ENCODE measurements around the gene KLHL26.

Gene KLHL26

GRCh38 chr19:18700501-18701249 is 63.8 kb downstream of the KLHL26 start:
- no peaks in the 10 kb centered on the region for H3K36me3 Mint-ChIP-seq (ENCODE audit: low read depth)
- peaks cover 19% of the 10 kb centered on the region for H3K4me1 Mint-ChIP-seq (ENCODE audit: low read depth)
- peak overlapping the region; percentile 45 for H3K27ac Mint-ChIP-seq
- no peaks in the 10 kb centered on the region for H3K9me3 Mint-ChIP-seq
- H3K4me3 Mint-ChIP-seq: peak overlapping the region; percentile 74
- DNase-seq (ENCODE audit: low spot score): peak; percentile 54
- H3K27me3 Mint-ChIP-seq (ENCODE audit: low read depth): peaks cover 2% of the 10 kb centered on the region

- no peak for DNase-seq (ENCODE audit: low spot score)
- no peaks in the 10 kb centered on the region for H3K36me3 Mint-ChIP-seq (ENCODE audit: low read depth)
- peak overlapping the region; percentile 45 for H3K27ac Mint-ChIP-seq
- no peaks in the 10 kb centered on the region for H3K9me3 Mint-ChIP-seq
- peaks cover 2% of the 10 kb centered on the region for H3K27me3 Mint-ChIP-seq (ENCODE audit: low read depth)
- H3K4me1 Mint-ChIP-seq (ENCODE audit: low read depth): peaks cover 19% of the 10 kb centered on the region
- H3K4me3 Mint-ChIP-seq: peak overlapping the region; percentile 74
Measured at GRCh38 chr19:18701250-18701608, 64.4 kb downstream of the KLHL26 start.

- peaks cover 19% of the 10 kb centered on the region for H3K4me1 Mint-ChIP-seq (ENCODE audit: low read depth)
Measured at GRCh38 chr19:18704054-18704453, 67.2 kb downstream of the KLHL26 start.

GRCh38 chr19:18704971-18705370 is 68.1 kb downstream of the KLHL26 start:
- Mint-ChIP-seq H3K36me3 (ENCODE audit: low read depth) (no peaks in the 10 kb centered on the region), H3K27ac (no peak overlapping the region), H3K27me3 (ENCODE audit: low read depth) (peaks cover 4% of the 10 kb centered on the region), H3K4me1 (ENCODE audit: low read depth) (peaks cover 10% of the 10 kb centered on the region), H3K9me3 (no peaks in the 10 kb centered on the region), H3K4me3 (no peak overlapping the region)
- no peak for DNase-seq (ENCODE audit: low spot score)

More at GRCh38 chr19:18704054-18704453, 67.2 kb downstream of the KLHL26 start:
- DNase-seq (ENCODE audit: low spot score): no peak
- no peak overlapping the region for H3K4me3 Mint-ChIP-seq
- no peaks in the 10 kb centered on the region for H3K9me3 Mint-ChIP-seq
- H3K27me3 Mint-ChIP-seq (ENCODE audit: low read depth): peaks cover 4% of the 10 kb centered on the region
- H3K27ac Mint-ChIP-seq: no peak overlapping the region
- H3K36me3 Mint-ChIP-seq (ENCODE audit: low read depth): no peaks in the 10 kb centered on the region

GRCh38 chr19:18708452-18709231 is 71.8 kb downstream of the KLHL26 start:
- H3K36me3 Mint-ChIP-seq (ENCODE audit: low read depth): no peaks in the 10 kb centered on the region
- no peak overlapping the region for H3K27ac Mint-ChIP-seq
- no peaks in the 10 kb centered on the region for H3K9me3 Mint-ChIP-seq
- peaks cover 2% of the 10 kb centered on the region for H3K4me1 Mint-ChIP-seq (ENCODE audit: low read depth)
- H3K27me3 Mint-ChIP-seq (ENCODE audit: low read depth): peaks cover 2% of the 10 kb centered on the region
- DNase-seq (ENCODE audit: low spot score): no peak
- H3K4me3 Mint-ChIP-seq: no peak overlapping the region

- no peaks in the 10 kb centered on the region for H3K9me3 Mint-ChIP-seq
- H3K4me1 Mint-ChIP-seq (ENCODE audit: low read depth): peaks cover 2% of the 10 kb centered on the region
- no peak overlapping the region for H3K27ac Mint-ChIP-seq
- peaks cover 2% of the 10 kb centered on the region for H3K27me3 Mint-ChIP-seq (ENCODE audit: low read depth)
- H3K36me3 Mint-ChIP-seq (ENCODE audit: low read depth): no peaks in the 10 kb centered on the region
- no peak for DNase-seq (ENCODE audit: low spot score)
- H3K4me3 Mint-ChIP-seq: no peak overlapping the region
Measured at GRCh38 chr19:18709546-18709945, 72.7 kb downstream of the KLHL26 start.

GRCh38 chr19:18710186-18710585 is 73.4 kb downstream of the KLHL26 start:
- no peak for DNase-seq (ENCODE audit: low spot score)
- Mint-ChIP-seq H3K4me1 (ENCODE audit: low read depth) (no peaks in the 10 kb centered on the region), H3K27ac (no peak overlapping the region), H3K9me3 (no peaks in the 10 kb centered on the region), H3K4me3 (no peak overlapping the region), H3K36me3 (ENCODE audit: low read depth) (no peaks in the 10 kb centered on the region), H3K27me3 (ENCODE audit: low read depth) (peaks cover 2% of the 10 kb centered on the region)

- peaks cover 2% of the 10 kb centered on the region for H3K27me3 Mint-ChIP-seq (ENCODE audit: low read depth)
- no peaks in the 10 kb centered on the region for H3K4me1 Mint-ChIP-seq (ENCODE audit: low read depth)
- H3K27ac Mint-ChIP-seq: no peak overlapping the region
- H3K4me3 Mint-ChIP-seq: no peak overlapping the region
- H3K9me3 Mint-ChIP-seq: no peaks in the 10 kb centered on the region
- H3K36me3 Mint-ChIP-seq (ENCODE audit: low read depth): no peaks in the 10 kb centered on the region
- no peak for DNase-seq (ENCODE audit: low spot score)
Measured at GRCh38 chr19:18710996-18711751, 74.3 kb downstream of the KLHL26 start.

- no peak for DNase-seq (ENCODE audit: low spot score)
- Mint-ChIP-seq H3K36me3 (ENCODE audit: low read depth) (no peaks in the 10 kb centered on the region), H3K27me3 (ENCODE audit: low read depth) (no peaks in the 10 kb centered on the region), H3K4me3 (no peak overlapping the region), H3K4me1 (ENCODE audit: low read depth) (no peaks in the 10 kb centered on the region), H3K27ac (no peak overlapping the region), H3K9me3 (no peaks in the 10 kb centered on the region)
Measured at GRCh38 chr19:18711893-18712292, 75.1 kb downstream of the KLHL26 start.

GRCh38 chr19:18712981-18713380 is 76.2 kb downstream of the KLHL26 start:
- Mint-ChIP-seq H3K36me3 (ENCODE audit: low read depth) (no peaks in the 10 kb centered on the region), H3K27me3 (ENCODE audit: low read depth) (no peaks in the 10 kb centered on the region), H3K4me3 (no peak overlapping the region), H3K4me1 (ENCODE audit: low read depth) (no peaks in the 10 kb centered on the region), H3K9me3 (no peaks in the 10 kb centered on the region), H3K27ac (no peak overlapping the region)
- DNase-seq (ENCODE audit: low spot score): no peak

GRCh38 chr19:18713550-18714117 is 76.8 kb downstream of the KLHL26 start:
- Mint-ChIP-seq H3K27ac (no peak overlapping the region), H3K4me3 (no peak overlapping the region), H3K27me3 (ENCODE audit: low read depth) (no peaks in the 10 kb centered on the region), H3K9me3 (no peaks in the 10 kb centered on the region), H3K4me1 (ENCODE audit: low read depth) (no peaks in the 10 kb centered on the region), H3K36me3 (ENCODE audit: low read depth) (no peaks in the 10 kb centered on the region)
- no peak for DNase-seq (ENCODE audit: low spot score)

GRCh38 chr19:18715416-18715815 is 78.6 kb downstream of the KLHL26 start:
- Mint-ChIP-seq H3K27me3 (ENCODE audit: low read depth) (no peaks in the 10 kb centered on the region), H3K4me1 (ENCODE audit: low read depth) (no peaks in the 10 kb centered on the region), H3K4me3 (no peak overlapping the region), H3K36me3 (ENCODE audit: low read depth) (no peaks in the 10 kb centered on the region), H3K27ac (no peak overlapping the region), H3K9me3 (no peaks in the 10 kb centered on the region)
- DNase-seq (ENCODE audit: low spot score): no peak

- H3K4me1 Mint-ChIP-seq (ENCODE audit: low read depth): no peaks in the 10 kb centered on the region
Measured at GRCh38 chr19:18716857-18717256, 80.0 kb downstream of the KLHL26 start.

GRCh38 chr19:18717601-18718000 is 80.8 kb downstream of the KLHL26 start:
- no peaks in the 10 kb centered on the region for H3K9me3 Mint-ChIP-seq
- no peak overlapping the region for H3K4me3 Mint-ChIP-seq
- H3K27ac Mint-ChIP-seq: no peak overlapping the region
- DNase-seq (ENCODE audit: low spot score): no peak
- no peaks in the 10 kb centered on the region for H3K4me1 Mint-ChIP-seq (ENCODE audit: low read depth)
- no peaks in the 10 kb centered on the region for H3K36me3 Mint-ChIP-seq (ENCODE audit: low read depth)
- no peaks in the 10 kb centered on the region for H3K27me3 Mint-ChIP-seq (ENCODE audit: low read depth)

More at GRCh38 chr19:18716857-18717256, 80.0 kb downstream of the KLHL26 start:
- Mint-ChIP-seq H3K27me3 (ENCODE audit: low read depth) (no peaks in the 10 kb centered on the region), H3K27ac (peak overlapping the region; percentile 13), H3K9me3 (no peaks in the 10 kb centered on the region), H3K36me3 (ENCODE audit: low read depth) (no peaks in the 10 kb centered on the region), H3K4me3 (no peak overlapping the region)
- no peak for DNase-seq (ENCODE audit: low spot score)
